GM19468 (cell line): ENCODE measurements around the gene DYRK1A.

ENCODE experiments used
- ATAC-seq: cut with Tn5 transposase; IDR thresholded peaks from one replicate; pipeline ENCODE4 v1.9.1; 2021; ENCODE audit warnings: mild to moderate bottlenecking, moderate library complexity, moderate number of reproducible peaks; ENCODE audit not compliant: unreplicated experiment; ENCODE audit errors: extremely low read depth

DYRK1A gene

DNA sequence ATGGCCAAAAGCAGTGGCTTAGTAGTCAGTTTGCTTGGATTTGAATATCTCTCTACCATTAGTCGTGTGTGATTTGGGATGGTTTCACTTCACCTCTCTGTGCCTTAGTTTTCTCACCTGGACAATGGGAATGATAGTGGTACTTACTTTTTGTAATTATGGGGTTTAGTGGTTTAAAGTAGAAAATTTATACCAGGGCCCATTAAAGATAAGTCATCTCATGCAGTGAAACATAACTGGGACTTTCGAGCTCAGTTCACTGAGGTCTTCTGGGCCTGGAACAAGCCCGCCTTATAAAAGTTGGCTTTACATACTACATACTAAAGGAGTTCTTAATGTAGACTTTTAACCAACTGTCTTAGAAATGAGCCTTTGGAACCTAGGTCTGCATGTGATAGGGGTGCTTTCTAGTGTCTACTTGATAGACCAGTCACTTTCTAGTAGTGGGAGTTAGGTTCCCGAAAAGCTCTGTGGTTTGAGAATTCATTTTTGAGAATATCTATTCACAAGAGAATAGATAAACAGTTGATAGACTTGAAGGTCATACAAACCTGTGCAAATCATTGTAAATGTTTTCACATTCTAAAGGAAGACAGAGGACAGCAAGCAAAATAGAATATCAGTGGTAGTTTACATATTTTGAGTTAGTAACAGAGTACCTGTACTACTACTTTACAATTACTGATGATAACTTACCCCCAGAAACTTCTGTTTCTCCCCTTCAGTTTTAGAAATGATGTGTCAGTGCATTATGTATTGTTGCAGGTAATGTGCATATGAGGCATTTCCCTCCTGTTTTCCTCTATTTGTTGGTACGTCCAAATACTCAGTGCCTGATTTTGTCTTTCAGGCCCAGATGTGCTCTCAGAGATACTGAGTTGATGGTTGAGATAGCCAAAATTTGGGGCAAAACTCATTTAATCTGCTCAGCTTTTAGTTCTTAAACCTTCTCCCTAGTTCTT, 48.0 kb downstream of the DYRK1A start:
- no peak for ATAC-seq

DNA sequence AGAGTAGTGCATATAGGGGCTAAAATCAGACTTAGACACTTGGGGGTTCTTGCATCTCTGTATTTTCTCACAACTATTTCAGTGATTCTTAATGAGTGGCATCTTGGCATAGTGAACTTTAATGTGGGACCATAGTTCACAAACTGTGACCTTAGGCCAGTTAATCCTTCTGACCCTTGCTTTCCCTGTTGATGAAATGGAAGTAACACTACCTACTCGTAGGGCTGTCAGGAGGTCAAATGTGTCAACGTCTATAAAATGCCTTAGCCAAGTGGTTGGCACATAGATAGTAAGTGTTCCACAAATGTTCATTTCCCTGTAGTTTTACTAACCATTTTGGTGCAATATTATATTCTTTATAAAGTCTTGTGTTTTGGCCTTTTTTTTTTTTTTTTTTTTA, 49.4 kb downstream of the DYRK1A start:
- no peak for ATAC-seq

GRCh38 chr21:37416914-37417313, 50.3 kb downstream of the DYRK1A start:
- ATAC-seq = no peak

GRCh38 chr21:37419228-37419906, 52.8 kb downstream of the DYRK1A start:
- no peak for ATAC-seq

- ATAC-seq = no peak
Measured at GRCh38 chr21:37421306-37421705, 54.7 kb downstream of the DYRK1A start.

- no peak for ATAC-seq
Measured at GRCh38 chr21:37422382-37422781, 55.8 kb downstream of the DYRK1A start.

DNA sequence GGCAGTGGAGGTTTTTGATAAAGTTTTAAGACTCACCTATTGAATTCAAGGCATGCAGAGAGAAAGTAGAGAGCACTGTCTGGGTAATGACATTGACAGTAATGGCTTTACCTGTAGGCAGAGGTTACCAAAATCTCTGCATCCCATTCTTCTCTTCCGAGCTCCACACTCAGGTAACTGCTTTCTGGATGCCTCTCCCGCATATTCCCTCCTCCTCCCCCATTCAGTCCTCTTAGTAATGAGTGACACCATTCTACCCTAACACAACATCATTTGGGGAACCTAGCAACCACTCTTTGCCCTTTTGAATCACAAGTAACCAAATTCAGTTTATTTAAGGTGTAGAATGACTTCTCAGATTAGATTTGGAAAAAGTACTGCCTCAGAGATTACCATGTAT, 56.5 kb downstream of the DYRK1A start:
- ATAC-seq = no peak

DNA sequence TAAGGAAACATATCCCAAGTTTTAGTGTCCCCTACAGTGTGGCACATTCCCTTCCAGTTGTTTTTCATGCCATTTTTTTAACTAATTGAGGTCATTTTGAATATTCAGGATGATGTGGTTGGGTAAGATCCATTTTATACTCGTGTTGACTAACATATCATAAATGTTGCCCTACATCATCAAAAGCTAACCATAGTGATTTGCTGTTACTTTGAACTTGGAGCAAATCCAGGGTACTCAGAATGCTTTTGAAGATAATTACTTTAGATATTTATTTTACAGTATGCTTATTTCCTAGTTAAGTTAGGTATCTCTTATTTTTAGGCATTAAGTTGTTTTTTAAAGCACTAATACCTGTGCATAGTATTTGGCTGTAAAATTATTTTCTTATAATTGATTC, 57.8 kb downstream of the DYRK1A start:
- no peak for ATAC-seq

DNA sequence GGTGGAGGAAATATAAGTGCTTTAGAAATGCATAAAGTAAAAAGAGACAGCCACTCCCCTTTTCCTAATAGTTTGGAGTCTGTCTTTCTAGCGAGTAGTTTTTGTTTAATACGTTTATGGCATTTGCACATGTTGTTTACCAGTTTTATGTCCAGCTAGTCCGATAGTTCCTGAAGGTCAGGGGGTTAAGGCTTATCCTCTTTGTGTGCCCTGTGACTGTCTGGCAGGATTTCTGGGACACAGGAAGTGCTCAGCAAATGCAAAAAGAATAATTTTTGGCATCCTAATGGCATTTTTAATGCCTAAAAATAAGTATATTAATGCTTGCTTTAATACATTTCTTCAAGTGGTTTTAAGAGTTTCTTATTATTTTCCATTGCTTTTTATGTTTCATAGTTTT, 58.4 kb downstream of the DYRK1A start:
- ATAC-seq = no peak

DNA sequence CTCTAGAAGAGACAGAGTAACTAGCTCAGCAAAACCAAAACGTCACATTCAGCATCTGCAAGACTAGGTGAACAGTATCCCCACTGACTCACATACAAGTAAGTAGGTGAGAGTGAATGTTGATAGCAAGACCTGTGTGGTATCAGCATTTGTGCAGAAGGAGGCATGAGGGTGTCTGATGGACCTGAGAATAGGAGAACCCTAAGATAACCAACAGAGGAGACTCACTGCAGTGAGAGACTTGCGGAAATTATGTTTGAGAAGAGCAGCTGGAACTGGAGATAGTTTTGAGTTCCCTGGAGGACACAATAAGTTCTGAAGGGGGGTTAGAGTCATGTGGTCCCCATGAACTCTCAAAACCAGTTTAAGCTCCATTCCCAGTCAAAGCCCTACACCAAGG, 59.1 kb downstream of the DYRK1A start:
- ATAC-seq = no peak

DNA sequence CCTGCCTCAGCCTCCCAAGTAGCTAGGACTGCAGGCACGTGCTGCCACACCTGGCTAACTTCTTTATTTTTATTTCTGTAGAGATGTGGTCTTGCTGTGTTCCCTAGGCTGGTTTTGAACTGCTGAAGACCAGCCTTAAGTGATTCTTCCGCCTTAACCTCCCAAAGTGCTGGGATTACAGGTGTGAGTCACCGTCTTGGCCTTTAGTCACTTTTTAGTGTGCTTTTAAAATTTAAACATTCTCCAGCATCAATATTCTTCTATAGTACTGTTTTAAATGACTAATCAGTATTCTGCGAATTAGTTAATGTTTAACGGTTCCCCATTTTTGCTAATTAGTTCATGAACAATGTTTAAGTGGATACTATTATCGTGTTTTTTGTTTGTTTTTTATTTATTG, 60.6 kb downstream of the DYRK1A start:
- ATAC-seq = no peak

GRCh38 chr21:37429356-37429755, 62.8 kb downstream of the DYRK1A start:
- ATAC-seq = no peak

DNA sequence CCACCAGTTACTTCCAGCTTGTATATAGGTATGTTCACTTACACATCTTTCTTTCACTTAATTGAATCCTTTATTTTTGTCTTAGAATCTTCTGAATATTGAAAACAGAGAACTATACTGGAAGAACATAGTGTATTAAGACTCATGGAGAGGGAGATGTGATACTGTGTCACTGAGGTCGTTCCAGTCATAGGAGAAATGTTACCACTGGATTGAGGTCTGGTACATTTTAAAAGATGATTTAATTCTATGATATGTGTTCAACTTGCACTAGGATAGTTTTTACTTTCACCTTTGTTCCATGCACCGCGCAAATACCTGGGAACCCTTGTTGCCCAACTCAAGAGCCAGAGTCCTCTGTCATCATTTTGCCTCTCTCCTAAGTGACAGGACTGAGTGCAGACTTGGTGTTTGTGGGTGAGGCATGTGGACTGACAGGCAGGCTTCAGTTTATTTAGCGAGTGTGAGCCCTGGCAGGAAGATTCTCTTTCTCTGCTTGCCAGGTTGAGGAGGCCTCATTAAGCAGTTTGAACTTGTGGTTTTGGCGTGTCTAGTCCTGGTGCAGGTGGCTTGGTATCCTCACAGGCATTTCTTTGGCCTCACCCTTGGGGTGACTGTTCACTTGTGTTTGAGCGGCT, 63.7 kb downstream of the DYRK1A start:
- ATAC-seq = no peak

DNA sequence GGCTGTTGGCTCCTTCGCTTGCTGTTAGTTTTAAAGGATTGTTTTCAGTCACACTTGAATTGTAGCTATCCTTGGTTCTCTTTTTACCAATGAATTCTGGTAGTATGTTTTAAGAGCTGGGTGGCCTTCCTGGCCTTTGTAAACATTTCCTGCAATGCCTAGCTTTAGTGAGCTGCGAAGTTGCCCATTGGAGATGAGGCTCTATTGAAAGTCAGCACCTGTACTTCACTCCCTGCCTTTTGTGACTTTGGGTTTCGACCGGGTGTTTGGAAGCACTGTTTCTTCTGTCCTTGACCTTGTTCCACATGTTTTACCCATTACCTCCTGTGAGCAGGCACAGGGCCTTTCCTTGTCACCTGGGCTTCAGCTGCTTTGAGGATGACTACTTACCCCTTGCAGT, 64.7 kb downstream of the DYRK1A start:
- no peak for ATAC-seq

- ATAC-seq = no peak
Measured at GRCh38 chr21:37432710-37433455, 66.3 kb downstream of the DYRK1A start.

- no peak for ATAC-seq
Measured at GRCh38 chr21:37433456-37433840, 66.9 kb downstream of the DYRK1A start.

DNA sequence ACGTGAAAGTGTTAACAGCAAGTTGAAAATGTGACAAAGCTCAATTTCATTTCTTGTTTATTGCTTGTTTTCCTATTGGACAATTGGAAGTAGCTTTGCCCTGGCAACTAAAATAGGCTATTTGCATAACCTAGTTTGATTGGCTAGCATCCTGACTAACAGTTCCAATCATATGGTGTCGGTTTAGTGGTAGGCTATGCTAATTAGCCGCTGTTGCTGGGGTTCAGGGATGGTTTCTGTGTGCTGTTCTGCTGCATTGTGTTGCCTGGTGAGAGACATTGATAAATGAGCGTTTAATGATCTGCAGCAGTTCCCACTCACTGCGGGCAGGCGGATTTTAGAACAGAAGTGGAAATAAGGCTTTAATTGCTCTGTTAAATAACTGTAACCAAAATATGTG, 68.5 kb downstream of the DYRK1A start:
- ATAC-seq = no peak

DNA sequence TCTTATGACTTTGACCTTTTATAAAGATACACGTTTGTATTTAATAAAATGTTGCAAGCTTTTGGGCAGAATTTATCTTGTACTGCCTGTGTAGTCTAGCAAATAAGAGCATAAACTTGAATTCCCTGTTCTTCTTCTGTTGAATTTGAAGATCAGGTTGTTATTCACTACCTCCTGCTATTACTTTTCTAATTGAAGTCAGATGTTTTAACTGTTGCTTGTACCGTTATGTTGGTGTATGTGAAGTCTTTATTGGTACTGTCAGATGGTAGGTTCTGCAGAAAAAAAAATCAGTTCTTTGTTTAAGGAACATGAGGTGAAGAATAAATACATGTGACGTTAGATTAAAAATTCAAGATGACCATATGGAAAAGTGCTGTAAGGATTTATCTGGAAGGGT, 69.1 kb downstream of the DYRK1A start:
- ATAC-seq = no peak

DNA sequence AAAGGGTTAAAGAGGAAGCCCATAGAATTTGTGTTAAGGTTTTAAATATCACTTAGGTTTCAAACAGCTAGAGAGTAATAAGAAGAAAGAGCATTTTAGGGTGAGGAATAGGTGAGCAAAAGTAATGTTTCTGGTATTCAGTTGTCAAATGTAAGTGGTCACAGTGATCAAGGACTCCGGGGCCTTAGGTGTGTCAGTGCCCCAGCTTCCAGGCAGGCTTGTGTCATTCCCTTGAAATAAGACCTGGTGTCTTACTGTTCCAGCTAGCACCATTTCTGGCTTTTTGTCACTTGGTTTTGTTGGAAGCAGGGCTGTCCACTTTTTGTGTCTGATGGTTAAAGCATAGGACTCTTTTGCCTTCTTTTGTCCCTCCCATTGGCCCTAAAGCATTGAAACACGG, 69.6 kb downstream of the DYRK1A start:
- no peak for ATAC-seq

DNA sequence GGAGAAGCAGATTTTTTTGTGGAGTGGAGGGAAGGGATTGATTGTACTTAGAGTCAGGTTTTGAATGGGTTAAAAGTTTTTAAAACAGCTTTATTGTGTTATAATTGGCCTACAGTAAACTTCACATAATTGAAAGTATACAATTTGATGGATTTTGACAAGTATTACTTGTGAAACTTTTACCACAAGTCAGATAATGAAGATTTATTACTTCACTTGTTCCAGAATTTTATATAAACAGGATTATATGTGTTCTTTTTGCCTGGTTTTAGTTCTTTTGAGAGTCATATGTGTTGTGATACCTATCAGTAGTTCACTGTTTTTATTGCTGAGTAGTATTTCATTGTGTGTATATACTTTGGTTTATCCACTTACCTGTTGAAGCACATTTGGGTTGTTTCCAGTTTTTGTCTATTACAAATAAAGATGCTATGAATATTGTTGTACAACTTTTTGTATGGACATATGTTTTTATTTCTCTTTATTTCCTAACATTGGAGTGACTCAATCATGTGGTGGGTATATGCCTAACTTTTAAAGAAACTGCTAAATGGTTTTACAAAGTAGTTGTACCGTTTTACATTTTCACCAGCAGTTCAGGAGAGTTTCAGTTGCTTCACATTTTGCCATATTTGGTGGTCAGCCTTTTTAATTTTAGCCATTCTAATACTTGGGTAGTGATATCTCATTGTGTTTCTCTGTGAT, 71.0 kb downstream of the DYRK1A start:
- no peak for ATAC-seq
